Epithelial cell of proximal tubule (primary cell): ENCODE results near the gene TUBAL3. TPM values are rescaled to one million over a fixed set of nuclear protein-coding genes. Genes with fewer than 3 reads are reported as not detected.
A peak's percentile ranks its signal among the peaks of the same experiment; 100 is the strongest.
"Not testable (repeated sequence)": the region's sequence is repeated elsewhere in the genome, so short reads cannot be mapped to it uniquely, and the experiment has no call there.

ENCODE experiments used
- DNase-seq: peaks from one replicate; pipeline ENCODE4 v3.0.0-alpha.2; 2011; ENCODE audit warnings: low read depth
- H3K4me3 ChIP-seq: 2 replicates; pipeline ENCODE4 v1.5.1; 2011; ENCODE audit warnings: low read depth, mild to moderate bottlenecking, low read length
- CTCF ChIP-seq: conservative IDR thresholded peaks from 2 replicates; pipeline ENCODE4 v1.5.1; 2012; ENCODE audit warnings: low read depth, mild to moderate bottlenecking, low read length
- total RNA-seq: library from RNA; depleted of rRNA; stranded (reverse); fragments of >200 nt; gene quantifications from 2 replicates; pipeline ENCODE4 v1.2.3, GENCODE V29; 2015

TUBAL3 gene
- total RNA-seq, 1 donor from 2014 or later = not detected

GRCh38 chr10:5411941-5412276 lies 7.3 kb upstream of the TUBAL3 start:
- H3K4me3 ChIP-seq = peak overlapping the region; percentile 88

GRCh38 chr10:5410787-5411186 lies 6.2 kb upstream of the TUBAL3 start:
- not testable (repeated sequence) for H3K4me3 ChIP-seq, DNase-seq

More at GRCh38 chr10:5411941-5412276, 7.3 kb upstream of the TUBAL3 start:
- no peak for DNase-seq
- no peak for TF ChIP-seq CTCF

GRCh38 chr10:5406918-5407317 lies 2.3 kb upstream of the TUBAL3 start:
- no peak overlapping the region for H3K4me3 ChIP-seq
- TF ChIP-seq CTCF = no peak
- DNase-seq = no peak

- H3K4me3 ChIP-seq = no peak overlapping the region
- TF ChIP-seq CTCF = no peak
- no peak for DNase-seq
These were observed 1.8 kb downstream of the TUBAL3 start for GRCh38 chr10:5402798-5403197.

GRCh38 chr10:5400468-5401240 lies 4.0 kb downstream of the TUBAL3 start:
- no peak for DNase-seq
- no peak for TF ChIP-seq CTCF
- no peak overlapping the region for H3K4me3 ChIP-seq

- DNase-seq = no peak
- H3K4me3 ChIP-seq = no peak overlapping the region
- TF ChIP-seq CTCF = no peak
These were observed 5.3 kb downstream of the TUBAL3 start for GRCh38 chr10:5399332-5399731.

GRCh38 chr10:5396556-5397300 lies 7.9 kb downstream of the TUBAL3 start:
- no peak overlapping the region for H3K4me3 ChIP-seq
- no peak for TF ChIP-seq CTCF
- no peak for DNase-seq
